Measurements from ENCODE around the gene HBA1. TPM values are rescaled to one million over a fixed set of nuclear protein-coding genes. Genes with fewer than 3 reads are reported as not detected.

Gene HBA1
- total RNA-seq, 1 donor: not detected

DNA sequence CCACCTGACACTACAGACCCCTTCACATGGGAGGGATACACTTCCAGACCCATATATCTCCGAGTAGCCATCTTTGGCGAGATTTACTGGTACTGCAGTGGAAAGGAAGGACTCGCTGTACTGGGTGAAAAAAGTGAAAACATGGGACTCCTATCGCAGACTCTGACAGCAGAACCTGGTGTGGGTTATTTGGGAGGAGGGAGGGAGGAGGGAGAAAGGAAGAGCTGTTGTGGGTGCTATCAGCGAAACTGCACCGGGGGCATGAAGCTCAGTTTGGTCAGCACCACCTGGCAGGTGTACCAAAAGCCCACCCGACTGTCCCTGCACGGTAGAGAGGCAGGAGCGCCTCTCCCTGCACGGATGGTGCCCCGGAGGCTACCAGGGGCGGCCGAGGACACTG lies 8.7 kb downstream of the HBA1 start:
- TF ChIP-seq, protein P1, sequence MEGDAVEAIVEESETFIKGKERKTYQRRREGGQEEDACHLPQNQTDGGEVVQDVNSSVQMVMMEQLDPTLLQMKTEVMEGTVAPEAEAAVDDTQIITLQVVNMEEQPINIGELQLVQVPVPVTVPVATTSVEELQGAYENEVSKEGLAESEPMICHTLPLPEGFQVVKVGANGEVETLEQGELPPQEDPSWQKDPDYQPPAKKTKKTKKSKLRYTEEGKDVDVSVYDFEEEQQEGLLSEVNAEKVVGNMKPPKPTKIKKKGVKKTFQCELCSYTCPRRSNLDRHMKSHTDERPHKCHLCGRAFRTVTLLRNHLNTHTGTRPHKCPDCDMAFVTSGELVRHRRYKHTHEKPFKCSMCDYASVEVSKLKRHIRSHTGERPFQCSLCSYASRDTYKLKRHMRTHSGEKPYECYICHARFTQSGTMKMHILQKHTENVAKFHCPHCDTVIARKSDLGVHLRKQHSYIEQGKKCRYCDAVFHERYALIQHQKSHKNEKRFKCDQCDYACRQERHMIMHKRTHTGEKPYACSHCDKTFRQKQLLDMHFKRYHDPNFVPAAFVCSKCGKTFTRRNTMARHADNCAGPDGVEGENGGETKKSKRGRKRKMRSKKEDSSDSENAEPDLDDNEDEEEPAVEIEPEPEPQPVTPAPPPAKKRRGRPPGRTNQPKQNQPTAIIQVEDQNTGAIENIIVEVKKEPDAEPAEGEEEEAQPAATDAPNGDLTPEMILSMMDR (IDR thresholded peaks at IDR 0.05; ENCODE audit: extremely low read depth, low read depth, low read length): no peak
- no peaks in the 10 kb centered on the region for H3K27me3 ChIP-seq (ENCODE audit: insufficient read depth, low read length)
- H3K36me3 ChIP-seq (ENCODE audit: insufficient read depth, low read length): peaks cover 35% of the 10 kb centered on the region
- H3K79me2 ChIP-seq (ENCODE audit: insufficient read depth, low read length): no peaks in the 10 kb centered on the region
- no peak overlapping the region for H2AFZ ChIP-seq (ENCODE audit: low read length)
- H4K20me1 ChIP-seq (ENCODE audit: insufficient read depth, low read length): peaks cover 26% of the 10 kb centered on the region
- peak; percentile 61 for DNase-seq (ENCODE audit: insufficient read length, low spot score, missing footprints)
- H3K27ac ChIP-seq (ENCODE audit: low read depth, low read length): no peak overlapping the region
- H3K4me1 ChIP-seq (ENCODE audit: insufficient read depth, low read length): peaks cover 8% of the 10 kb centered on the region
- no peaks in the 10 kb centered on the region for H3K9me3 ChIP-seq (ENCODE audit: low read depth, low read length)
- no peak overlapping the region for H3K4me2 ChIP-seq (ENCODE audit: insufficient read depth, low read length)
- H3K4me3 ChIP-seq (ENCODE audit: insufficient read depth, low read length): no peak overlapping the region

DNA sequence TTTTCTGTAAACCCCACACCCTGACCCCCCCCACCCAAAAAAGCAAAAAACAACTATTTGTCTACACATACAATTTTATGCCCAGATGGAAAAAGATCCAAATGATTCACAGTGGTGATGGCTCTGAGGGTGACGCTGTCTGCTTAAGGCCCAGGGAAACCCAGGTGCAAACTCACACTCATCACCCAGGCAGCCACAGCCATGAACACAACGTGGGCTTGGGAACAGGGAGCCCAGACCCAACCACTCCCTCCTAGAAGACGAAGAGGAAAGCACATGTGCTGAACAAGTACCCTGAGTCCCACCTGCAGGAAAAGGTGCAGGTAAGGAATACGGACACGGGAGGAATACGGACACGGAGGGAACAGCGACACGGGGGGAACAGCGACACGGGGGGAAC lies 9.2 kb downstream of the HBA1 start:
- H3K27me3 ChIP-seq (ENCODE audit: insufficient read depth, low read length): no peaks in the 10 kb centered on the region
- DNase-seq (ENCODE audit: insufficient read length, low spot score, missing footprints): peak; percentile 50
- H3K4me2 ChIP-seq (ENCODE audit: insufficient read depth, low read length): no peak overlapping the region
- TF ChIP-seq, protein P1 (IDR thresholded peaks at IDR 0.05; ENCODE audit: extremely low read depth, low read depth, low read length): no peak
- H4K20me1 ChIP-seq (ENCODE audit: insufficient read depth, low read length): peaks cover 26% of the 10 kb centered on the region
- no peaks in the 10 kb centered on the region for H3K9me3 ChIP-seq (ENCODE audit: low read depth, low read length)
- no peak overlapping the region for H3K27ac ChIP-seq (ENCODE audit: low read depth, low read length)
- H3K4me3 ChIP-seq (ENCODE audit: insufficient read depth, low read length): no peak overlapping the region
- H3K36me3 ChIP-seq (ENCODE audit: insufficient read depth, low read length): peaks cover 39% of the 10 kb centered on the region
- H3K79me2 ChIP-seq (ENCODE audit: insufficient read depth, low read length): no peaks in the 10 kb centered on the region
- peaks cover 6% of the 10 kb centered on the region for H3K4me1 ChIP-seq (ENCODE audit: insufficient read depth, low read length)
- no peak overlapping the region for H2AFZ ChIP-seq (ENCODE audit: low read length)

GRCh38 chr16:187330-187729 lies 10.8 kb downstream of the HBA1 start:
- peaks cover 26% of the 10 kb centered on the region for H4K20me1 ChIP-seq (ENCODE audit: insufficient read depth, low read length)
- no peak overlapping the region for H3K27ac ChIP-seq (ENCODE audit: low read depth, low read length)
- no peak overlapping the region for H2AFZ ChIP-seq (ENCODE audit: low read length)
- no peaks in the 10 kb centered on the region for H3K9me3 ChIP-seq (ENCODE audit: low read depth, low read length)
- H3K4me1 ChIP-seq (ENCODE audit: insufficient read depth, low read length): no peaks in the 10 kb centered on the region
- TF ChIP-seq, protein P1 (IDR thresholded peaks at IDR 0.05; ENCODE audit: extremely low read depth, low read depth, low read length): no peak
- H3K79me2 ChIP-seq (ENCODE audit: insufficient read depth, low read length): peaks cover 2% of the 10 kb centered on the region
- H3K4me3 ChIP-seq (ENCODE audit: insufficient read depth, low read length): no peak overlapping the region
- H3K36me3 ChIP-seq (ENCODE audit: insufficient read depth, low read length): peaks cover 52% of the 10 kb centered on the region
- DNase-seq (ENCODE audit: insufficient read length, low spot score, missing footprints): peak; percentile 78
- no peaks in the 10 kb centered on the region for H3K27me3 ChIP-seq (ENCODE audit: insufficient read depth, low read length)
- no peak overlapping the region for H3K4me2 ChIP-seq (ENCODE audit: insufficient read depth, low read length)

- Histone ChIP-seq H3K27me3 (ENCODE audit: insufficient read depth, low read length) (no peaks in the 10 kb centered on the region), H3K9me3 (ENCODE audit: low read depth, low read length) (no peaks in the 10 kb centered on the region), H3K4me3 (ENCODE audit: insufficient read depth, low read length) (no peak overlapping the region), H4K20me1 (ENCODE audit: insufficient read depth, low read length) (peaks cover 26% of the 10 kb centered on the region), H2AFZ (ENCODE audit: low read length) (no peak overlapping the region), H3K36me3 (ENCODE audit: insufficient read depth, low read length) (peaks cover 65% of the 10 kb centered on the region), H3K4me2 (ENCODE audit: insufficient read depth, low read length) (no peak overlapping the region), H3K27ac (ENCODE audit: low read depth, low read length) (no peak overlapping the region), H3K4me1 (ENCODE audit: insufficient read depth, low read length) (no peaks in the 10 kb centered on the region), H3K79me2 (ENCODE audit: insufficient read depth, low read length) (peaks cover 2% of the 10 kb centered on the region)
- TF ChIP-seq, protein P1 (IDR thresholded peaks at IDR 0.05; ENCODE audit: extremely low read depth, low read depth, low read length): no peak
- DNase-seq (ENCODE audit: insufficient read length, low spot score, missing footprints): peak; percentile 83
Observed at GRCh38 chr16:188674-189073, 12.2 kb downstream of the HBA1 start.
